Caco-2 (cell line): ENCODE measurements around the gene EBF3. TPM values are rescaled to one million over a fixed set of nuclear protein-coding genes. Genes with fewer than 3 reads are reported as not detected.

Experiments
- BruUV-seq: library from RNA; stranded (reverse); fragments of 400-500 nt; replicated peaks from 2 replicates; lab custom pipeline; 2021; lab: Mats Ljungman, UMichigan
- CTCF ChIA-PET: fragments of 300-600 bp; sonication (Branson Sonifier 250); formaldehyde crosslinking; loops from one replicate; lab custom pipeline; 2022; ENCODE audit warnings: antibody characterized with exemption; lab: Charles Lee
- POLR2A ChIA-PET: fragments of 300-600 bp; sonication (Branson Sonifier 250); formaldehyde crosslinking; loops from one replicate; lab custom pipeline; 2022; ENCODE audit warnings: antibody characterized with exemption; lab: Charles Lee
- DNase-seq, 2 experiments: peaks; one replicate each; pipeline versions ENCODE4 v3.0.0 to v3.0.0-alpha.2; 2020 to 2022
- H3K27me3 ChIP-seq: replicated peaks from 2 replicates; pipeline ENCODE4 v1.6.0; 2011; ENCODE audit warnings: low read length; ENCODE audit not compliant: control insufficient read depth, insufficient read depth
- H3K36me3 ChIP-seq: 2 replicates; pipeline ENCODE4 v1.5.1; 2011; ENCODE audit warnings: low read length; ENCODE audit not compliant: control insufficient read depth, insufficient read depth
- H3K4me1 ChIP-seq: fragments of 250-450 bp; sonication (Bioruptor Pico); 2 replicates; pipeline ENCODE4 v1.5.1; 2020; ENCODE audit warnings: mild to moderate bottlenecking
- H3K4me3 ChIP-seq: 2 replicates; pipeline ENCODE4 v1.5.1; 2011; ENCODE audit warnings: low read depth, mild to moderate bottlenecking, control low read depth, low read length
- H3K9me3 ChIP-seq: fragments of 250-450 bp; sonication (Bioruptor Pico); 2 replicates; pipeline ENCODE4 v1.5.1; 2020; ENCODE audit warnings: mild to moderate bottlenecking, moderate library complexity
- H3K27ac Mint-ChIP-seq: one replicate; pipeline ENCODE4 v1.8.0; 2022; ENCODE audit warnings: mixed read lengths; ENCODE audit not compliant: unreplicated experiment
- H3K27me3 Mint-ChIP-seq: one replicate; pipeline ENCODE4 v1.8.0; 2022; ENCODE audit warnings: mixed read lengths; ENCODE audit not compliant: insufficient read depth, unreplicated experiment
- H3K36me3 Mint-ChIP-seq: one replicate; pipeline ENCODE4 v1.8.0; 2022; ENCODE audit warnings: mild to moderate bottlenecking, mixed read lengths; ENCODE audit not compliant: insufficient read depth, unreplicated experiment
- H3K4me1 Mint-ChIP-seq: one replicate; pipeline ENCODE4 v1.8.0; 2022; ENCODE audit warnings: low read depth, mixed read lengths; ENCODE audit not compliant: unreplicated experiment
- H3K4me3 Mint-ChIP-seq: one replicate; pipeline ENCODE4 v1.8.0; 2022; ENCODE audit warnings: mild to moderate bottlenecking, moderate library complexity, mixed read lengths; ENCODE audit not compliant: unreplicated experiment
- H3K9me3 Mint-ChIP-seq: one replicate; pipeline ENCODE4 v1.8.0; 2022; ENCODE audit warnings: mixed read lengths; ENCODE audit not compliant: unreplicated experiment
- intact Hi-C: fragments of 100-400 bp; cut with micrococcal nuclease; formaldehyde crosslinking; loops from one replicate; pipeline ENCODE4 v1.10.0; 2022; ENCODE audit not compliant: unreplicated experiment
- total RNA-seq: library from RNA; stranded (reverse); gene quantifications from 2 replicates; pipeline ENCODE4 v1.2.3, GENCODE V29; 2022
- TF ChIP-seq, protein P1 (sequence below), 2 experiments: fragments of 200-600 bp in 1 of 2; IDR thresholded peaks; 1 replicate in 1 of 2; 2 replicates in 1 of 2; pipeline versions ENCODE4 v1.5.1 to v1.8.0; 2011 to 2022; ENCODE audit warnings: antibody characterized with exemption in 1 of 2, control low read depth in 1 of 2, inconsistent platforms in 1 of 2, low read depth in 1 of 2, low read length in 1 of 2, mild to moderate bottlenecking in 1 of 2, moderate library complexity in 1 of 2; ENCODE audit not compliant: insufficient read depth in 1 of 2, severe bottlenecking in 1 of 2, unreplicated experiment in 1 of 2

Gene EBF3
- total RNA-seq, 1 experiment from 2014 or later: 0.79 TPM

GRCh38 chr10:129968020-129968852, 4.2 kb upstream of the EBF3 start:
- H3K4me1 Mint-ChIP-seq: no peaks in the 10 kb centered on the region
- ChIA-PET CTCF (interaction anchor here (0.6 kb wide), 1 partner anchor 242 kb away, joined by 3 read pairs; no protein-coding TSS in a partner anchor), POLR2A (no interaction called here)
- Histone ChIP-seq H3K36me3 (no peaks in the 10 kb centered on the region), H3K4me1 (peaks cover 16% of the 10 kb centered on the region), H3K9me3 (0 out of 2 replicates have a peak, but pooled peaks cover 3% of the 10 kb centered on the region), H3K27me3 (0 out of 2 replicates have a peak, but pooled peaks cover 1% of the 10 kb centered on the region), H3K4me3 (no peak overlapping the region)
- TF ChIP-seq, protein P1, sequence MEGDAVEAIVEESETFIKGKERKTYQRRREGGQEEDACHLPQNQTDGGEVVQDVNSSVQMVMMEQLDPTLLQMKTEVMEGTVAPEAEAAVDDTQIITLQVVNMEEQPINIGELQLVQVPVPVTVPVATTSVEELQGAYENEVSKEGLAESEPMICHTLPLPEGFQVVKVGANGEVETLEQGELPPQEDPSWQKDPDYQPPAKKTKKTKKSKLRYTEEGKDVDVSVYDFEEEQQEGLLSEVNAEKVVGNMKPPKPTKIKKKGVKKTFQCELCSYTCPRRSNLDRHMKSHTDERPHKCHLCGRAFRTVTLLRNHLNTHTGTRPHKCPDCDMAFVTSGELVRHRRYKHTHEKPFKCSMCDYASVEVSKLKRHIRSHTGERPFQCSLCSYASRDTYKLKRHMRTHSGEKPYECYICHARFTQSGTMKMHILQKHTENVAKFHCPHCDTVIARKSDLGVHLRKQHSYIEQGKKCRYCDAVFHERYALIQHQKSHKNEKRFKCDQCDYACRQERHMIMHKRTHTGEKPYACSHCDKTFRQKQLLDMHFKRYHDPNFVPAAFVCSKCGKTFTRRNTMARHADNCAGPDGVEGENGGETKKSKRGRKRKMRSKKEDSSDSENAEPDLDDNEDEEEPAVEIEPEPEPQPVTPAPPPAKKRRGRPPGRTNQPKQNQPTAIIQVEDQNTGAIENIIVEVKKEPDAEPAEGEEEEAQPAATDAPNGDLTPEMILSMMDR (IDR thresholded peaks at IDR 0.05; ENCODE audit: insufficient read depth in 1 of 2, low read depth in 1 of 2, low read length in 1 of 2, severe bottlenecking in 1 of 2, unreplicated experiment in 1 of 2): no peak
- H3K36me3 Mint-ChIP-seq: no peaks in the 10 kb centered on the region
- no peak for DNase-seq
- BruUV-seq: no TSS peak
- no peak overlapping the region for H3K27ac Mint-ChIP-seq
- no peaks in the 10 kb centered on the region for H3K9me3 Mint-ChIP-seq
- H3K4me3 Mint-ChIP-seq: no peak overlapping the region
- intact Hi-C loops: loop anchor here (10.0 kb wide), 1 partner anchor 503 kb away; the partner anchor contains the start of gene MGMT
- peaks cover 18% of the 10 kb centered on the region for H3K27me3 Mint-ChIP-seq

DNA sequence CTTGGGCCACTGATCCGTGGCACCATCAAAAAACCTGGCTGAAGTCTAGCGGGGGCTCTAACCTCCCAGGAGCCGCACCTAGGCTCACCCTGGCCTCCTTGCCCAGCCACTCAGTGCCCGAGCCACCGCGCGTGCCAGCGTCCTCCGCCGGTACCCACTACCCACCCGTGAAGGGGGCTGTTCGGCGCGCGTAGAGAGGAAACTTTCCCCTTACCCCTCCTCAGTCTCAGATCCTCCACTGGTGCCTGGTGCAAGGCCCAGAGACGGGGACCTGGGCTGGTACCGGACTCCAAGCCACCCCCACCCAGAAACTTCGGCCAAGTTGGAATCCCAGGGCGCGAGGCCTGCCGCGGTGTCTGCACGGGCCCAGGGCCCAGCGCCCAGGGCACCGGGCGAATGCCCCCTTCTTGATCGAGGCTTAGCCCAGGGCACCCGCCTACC, 3.5 kb upstream of the EBF3 start:
- POLR2A ChIA-PET: no interaction called here
- Mint-ChIP-seq H3K27me3 (peaks cover 21% of the 10 kb centered on the region), H3K36me3 (no peaks in the 10 kb centered on the region), H3K4me1 (no peaks in the 10 kb centered on the region), H3K27ac (no peak overlapping the region), H3K9me3 (no peaks in the 10 kb centered on the region), H3K4me3 (no peak overlapping the region)
- no TSS peak for BruUV-seq
- no peak overlapping the region for H3K4me3 ChIP-seq
- H3K36me3 ChIP-seq: no peaks in the 10 kb centered on the region
- H3K27me3 ChIP-seq: 0 out of 2 replicates have a peak, but pooled peaks cover 1% of the 10 kb centered on the region
- CTCF ChIA-PET: no interaction called here
- no peak for DNase-seq
- peaks cover 20% of the 10 kb centered on the region for H3K4me1 ChIP-seq
- TF ChIP-seq, protein P1 (IDR thresholded peaks at IDR 0.05; ENCODE audit: insufficient read depth in 1 of 2, low read depth in 1 of 2, low read length in 1 of 2, severe bottlenecking in 1 of 2, unreplicated experiment in 1 of 2): no peak
- intact Hi-C loops: loop anchor here (10.0 kb wide), 1 partner anchor 503 kb away; the partner anchor contains the start of gene MGMT
- 0 out of 2 replicates have a peak, but pooled peaks cover 3% of the 10 kb centered on the region for H3K9me3 ChIP-seq

DNA sequence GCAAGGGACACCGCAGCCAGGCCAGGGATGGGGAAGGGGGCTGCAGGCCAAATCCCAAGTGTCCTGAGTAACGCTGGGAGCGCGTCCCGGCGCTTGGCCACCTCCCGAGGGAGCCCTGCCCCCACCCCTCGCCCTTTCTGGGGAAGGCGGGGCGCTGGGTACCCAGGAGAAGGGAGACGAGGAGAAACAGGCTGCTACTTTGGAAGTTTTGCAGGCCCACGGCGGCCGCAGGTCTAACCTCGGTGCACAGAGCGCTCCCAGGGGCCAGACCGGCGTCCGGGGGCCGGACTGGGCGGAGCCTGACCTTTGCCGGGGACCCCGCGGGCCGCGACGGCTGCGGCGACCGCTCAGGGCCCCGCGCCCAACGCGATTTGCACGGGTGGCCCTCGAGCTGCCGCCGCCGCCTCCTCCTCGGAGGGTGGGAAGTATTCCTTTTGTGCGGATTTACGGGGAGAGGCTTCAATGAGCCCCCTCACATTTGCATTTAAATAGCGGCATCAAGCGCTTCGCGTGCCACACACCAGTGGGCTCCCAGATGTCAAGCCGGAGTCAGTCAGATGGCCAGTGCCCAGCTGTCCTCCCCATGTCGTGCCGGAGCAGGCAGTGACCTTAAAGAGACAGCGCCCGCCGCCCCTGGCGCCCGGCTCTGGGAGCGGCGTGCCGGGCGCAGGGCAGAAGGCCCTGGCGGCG, 3.0 kb upstream of the EBF3 start:
- H3K36me3 Mint-ChIP-seq: no peaks in the 10 kb centered on the region

More for the DNA sequence above, 3.0 kb upstream of the EBF3 start:
- POLR2A ChIA-PET: no interaction called here
- H3K27ac Mint-ChIP-seq: no peak overlapping the region
- peaks cover 27% of the 10 kb centered on the region for H3K27me3 Mint-ChIP-seq
- CTCF ChIA-PET: interaction anchor here (0.5 to 0.6 kb wide), 2 partner anchors 19 to 90 kb away, joined by 3 read pairs; no protein-coding TSS in a partner anchor
- Histone ChIP-seq H3K27me3 (peaks cover 3% of the 10 kb centered on the region; the same call in 1 of the 2 replicates), H3K9me3 (0 out of 2 replicates have a peak, but pooled peaks cover 3% of the 10 kb centered on the region), H3K36me3 (no peaks in the 10 kb centered on the region), H3K4me3 (no peak overlapping the region), H3K4me1 (peaks cover 22% of the 10 kb centered on the region)
- intact Hi-C loops: loop anchor here (10.0 kb wide), 1 partner anchor 502 kb away; the partner anchor contains the start of gene MGMT
- H3K9me3 Mint-ChIP-seq: no peaks in the 10 kb centered on the region
- no peak for DNase-seq
- BruUV-seq: no TSS peak
- TF ChIP-seq, protein P1 (IDR thresholded peaks at IDR 0.05; ENCODE audit: insufficient read depth in 1 of 2, low read depth in 1 of 2, low read length in 1 of 2, severe bottlenecking in 1 of 2, unreplicated experiment in 1 of 2): no peak
- H3K4me3 Mint-ChIP-seq: no peak overlapping the region
- no peaks in the 10 kb centered on the region for H3K4me1 Mint-ChIP-seq
